ENCODE measurements around the gene ARHGAP32.

GRCh38 chr11:128931066-128931465 is 261.1 kb downstream of the ARHGAP32 start:
- TF ChIP-seq CTCF (IDR thresholded peaks at IDR 0.05) (no peak), POLR2A (IDR thresholded peaks at IDR 0.05) (no peak)

Measured in heart left ventricle (tissue), 13 donors.